GM12878 (cell line): ENCODE measurements around the gene TAPT1. TPM values are rescaled to one million over a fixed set of nuclear protein-coding genes. Genes with fewer than 3 reads are reported as not detected.

Source experiments
- ATAC-seq: fragments of 200-7000 bp; cut with Tn5 transposase; 3 replicates; pipeline ENCODE4 v1.9.1; 2020; ENCODE audit warnings: mild to moderate bottlenecking, moderate library complexity
- BruUV-seq: library from RNA; stranded (reverse); fragments of 400-500 nt; replicated peaks from 2 replicates; lab custom pipeline; 2021; lab: Mats Ljungman, UMichigan
- CTCF ChIA-PET: fragments of 300-600 bp; sonication (Branson Sonifier 250); formaldehyde crosslinking; extraction: SDS; loops from one replicate; lab custom pipeline; 2021; ENCODE audit warnings: inconsistent platforms; lab: Yijun Ruan, JAX
- POLR2A ChIA-PET: fragments of 350-600 bp; formaldehyde crosslinking; extraction: SDS; loops from one replicate; lab custom pipeline; 2021; ENCODE audit warnings: inconsistent platforms; lab: Charles Lee
- RAD21 ChIA-PET: fragments of 300-600 bp; sonication (Branson Sonifier 250); formaldehyde crosslinking; loops from one replicate; lab custom pipeline; 2023; ENCODE audit warnings: antibody characterized with exemption; ENCODE audit not compliant: unreplicated experiment; lab: Charles Lee
- SMC1A ChIA-PET: fragments of 300-600 bp; sonication (Branson Sonifier 250); formaldehyde crosslinking; loops from one replicate; lab custom pipeline; 2023; ENCODE audit not compliant: unreplicated experiment, uncharacterized antibody; lab: Charles Lee
- DNase-seq: peaks from one replicate; pipeline ENCODE4 v3.0.0-alpha.2; 2011; ENCODE audit warnings: low read depth, low spot score
- FAIRE-seq: peaks from 3 replicates; lab custom pipeline; 2011; peaks lifted over from hg19 to GRCh38; lab: Jason Lieb, UNC
- H2AFZ ChIP-seq: 2 replicates; pipeline ENCODE4 v1.6.0; 2011; ENCODE audit warnings: low read depth, low read length, control low read depth; ENCODE audit not compliant: control insufficient read depth
- H3K27ac ChIP-seq: 2 replicates; pipeline ENCODE4 v1.5.1; 2011; ENCODE audit warnings: control low read depth; ENCODE audit not compliant: control insufficient read depth, insufficient read depth
- H3K27me3 ChIP-seq, 2 experiments: replicated peaks in 1 of 2; 2 replicates each; pipeline versions ENCODE4 v1.6.0 to v1.6.1; 2011; ENCODE audit warnings: low read length in 1 of 2; ENCODE audit not compliant: control insufficient read depth in 2 of 2, insufficient read depth in 2 of 2
- H3K36me3 ChIP-seq, 2 experiments: 2 replicates each; pipeline ENCODE4 v1.5.1; 2011; ENCODE audit warnings: low read length in 1 of 2; ENCODE audit not compliant: control insufficient read depth in 2 of 2, insufficient read depth in 2 of 2
- H3K4me1 ChIP-seq: 2 replicates; pipeline ENCODE4 v1.6.1; 2011; ENCODE audit warnings: mild to moderate bottlenecking, low read length, moderate library complexity, mixed read lengths; ENCODE audit not compliant: control insufficient read depth, insufficient read depth
- H3K4me2 ChIP-seq: 2 replicates; pipeline ENCODE4 v1.6.0; 2011; ENCODE audit warnings: control low read depth; ENCODE audit not compliant: control insufficient read depth, insufficient read depth
- H3K4me3 ChIP-seq: fragments of 200-600 bp; sonication (generic); 2 replicates; pipeline ENCODE4 v1.5.1; 2016
- H3K79me2 ChIP-seq: 2 replicates; pipeline ENCODE4 v1.6.0; 2011; ENCODE audit warnings: low read length; ENCODE audit not compliant: control insufficient read depth, insufficient read depth
- H3K9ac ChIP-seq: 2 replicates; pipeline ENCODE4 v1.8.0; 2011; ENCODE audit warnings: low read length, control low read depth, mixed read lengths; ENCODE audit not compliant: control insufficient read depth, insufficient read depth
- H3K9me3 ChIP-seq: replicated peaks from 3 replicates; pipeline ENCODE4 v1.5.1; 2011; ENCODE audit warnings: mild to moderate bottlenecking, low read length; ENCODE audit not compliant: control insufficient read depth, insufficient read depth
- H4K20me1 ChIP-seq: 2 replicates; pipeline ENCODE4 v1.6.0; 2011; ENCODE audit not compliant: control insufficient read depth, insufficient read depth
- CHD4 ChIP-seq: fragments of 200-600 bp; sonication (generic); IDR thresholded peaks from 2 replicates; pipeline ENCODE4 v1.6.1; 2016; ENCODE audit warnings: mild to moderate bottlenecking
- HDGF ChIP-seq: fragments of 450-650 bp; IDR thresholded peaks from 2 replicates; pipeline ENCODE4 v1.6.1; 2016; ENCODE audit warnings: antibody characterized with exemption
- NR2C2 ChIP-seq: IDR thresholded peaks from 2 replicates; pipeline ENCODE4 v1.6.1; 2011; ENCODE audit warnings: borderline replicate concordance, low read depth; ENCODE audit not compliant: control insufficient read depth, insufficient read length
- POLR2A ChIP-seq: IDR thresholded peaks from 2 replicates; pipeline ENCODE4 v1.6.1; 2011; ENCODE audit warnings: low read depth, mild to moderate bottlenecking, low read length
- RELA ChIP-seq: fragments of 450-650 bp; IDR thresholded peaks from 2 replicates; pipeline ENCODE4 v1.8.0; 2014; ENCODE audit warnings: borderline replicate concordance; ENCODE audit not compliant: partially characterized antibody
- SMAD1 ChIP-seq: fragments of 450-650 bp; IDR thresholded peaks from 2 replicates; pipeline ENCODE4 v1.6.1; 2018; ENCODE audit warnings: mild to moderate bottlenecking, low read depth; ENCODE audit not compliant: partially characterized antibody
- WGBS: methylation state at CpG from one replicate; pipeline ENCODE4 v1.1.6; 2016; ENCODE audit warnings: low lambda C conversion rate; ENCODE audit not compliant: insufficient replicate concordance, insufficient coverage; ENCODE audit errors: missing lambda C conversion rate; 5-methylcytosine and 5-hydroxymethylcytosine counted together
- in situ Hi-C: fragments of 300-500 bp; cut with MboI; formaldehyde crosslinking; loops from 9 replicates; pipeline ENCODE4 v1.14.3; 2018; ENCODE audit warnings: mixed read lengths
- intact Hi-C: fragments of 100-400 bp; cut with micrococcal nuclease; formaldehyde crosslinking; loops from one replicate; pipeline ENCODE4 v1.14.2; 2022; ENCODE audit not compliant: unreplicated experiment
- polyA plus RNA-seq, 11 experiments: library from polyadenylated mRNA; depleted of rRNA in 4 of 11; unstranded in 6 of 11; stranded (reverse) in 5 of 11; fragments of >200 nt; fragmentation: Nextera tagmentation in 4 of 11; fragmentation: Illumina TruSeq in 1 of 11; extraction: Ambion mirVana in 4 of 11; extraction: Trizol in 1 of 11; gene quantifications; 1 replicate in 1 of 11; 2 replicates in 10 of 11; pipeline versions ENCODE4 v1.2.1 to v1.2.3, GENCODE V29; 2011 to 2016; ENCODE audit warnings: inconsistent platforms in 2 of 11, missing spikeins in 2 of 11, low read depth in 1 of 11
- total RNA-seq, 4 experiments: library from RNA; depleted of rRNA in 3 of 4; stranded (reverse); fragments of >200 nt in 3 of 4; fragmentation: Illumina TruSeq in 1 of 4; extraction: Trizol in 1 of 4; gene quantifications; 2 replicates each; pipeline versions ENCODE4 v1.2.1 to v1.2.3, GENCODE V29; 2013 to 2021
- TF ChIP-seq, protein P1 (sequence below): fragments of 450-650 bp; IDR thresholded peaks from 2 replicates; pipeline ENCODE4 v1.6.1; 2018; ENCODE audit warnings: borderline replicate concordance, mild to moderate bottlenecking; ENCODE audit not compliant: partially characterized antibody
- TF ChIP-seq, protein P2 (sequence below): IDR thresholded peaks from 2 replicates; pipeline ENCODE4 v1.6.1; 2011; ENCODE audit warnings: mild to moderate bottlenecking, low read depth, low read length, moderate library complexity; ENCODE audit not compliant: insufficient replicate concordance

Gene TAPT1
- total and polyA plus RNA-seq, 10 of the 15 experiments (the other 5 are each of a cell fraction or from before 2014, with no cell fraction given), result 0.91 to 23.3 (median 9.5) TPM

DNA sequence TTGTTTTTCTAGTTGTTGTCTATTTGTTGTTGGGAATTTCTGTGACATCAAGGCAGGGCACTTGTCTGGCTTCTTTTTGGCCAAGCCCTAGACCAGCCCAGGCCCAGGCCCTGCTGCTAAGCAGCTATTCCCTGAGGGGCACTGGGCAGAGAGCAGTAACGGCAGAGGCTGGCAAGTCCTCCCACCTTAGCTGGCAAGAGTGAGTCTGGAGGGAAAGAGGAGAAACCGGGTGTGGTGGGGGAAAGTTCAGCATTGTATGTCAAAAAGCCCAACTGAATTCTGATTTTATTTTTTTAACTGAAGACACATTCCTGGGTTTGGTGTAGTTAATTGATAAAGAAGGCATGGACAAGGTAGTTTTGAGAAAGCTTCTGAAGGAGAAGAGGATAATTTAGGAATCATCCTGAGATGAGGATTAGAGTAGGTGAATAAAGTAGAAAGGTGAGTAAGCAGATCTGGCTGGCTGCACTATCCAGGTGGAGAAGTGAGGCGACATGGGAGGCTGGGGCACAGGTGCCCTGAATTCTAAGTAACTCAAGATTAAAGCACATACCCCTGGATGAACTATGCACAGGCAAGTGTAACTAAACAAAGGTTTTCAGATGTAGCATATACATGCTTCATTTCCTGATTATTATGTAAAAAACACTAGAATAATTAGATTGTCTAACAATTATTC is 57.4 kb downstream of the TAPT1 start:
- ChIA-PET RAD21 (no interaction called here), CTCF (no interaction called here), POLR2A (interaction anchor here (0.5 kb wide), 1 partner anchor 143 kb away, joined by 3 read pairs; no protein-coding TSS in a partner anchor), SMC1A (interaction anchor here (0.7 kb wide), 1 partner anchor 13 kb away, joined by 3 read pairs; no protein-coding TSS in a partner anchor)
- peaks cover 2 to 16% of the 10 kb centered on the region in 2 experiments for H3K36me3 ChIP-seq
- no peaks in the 10 kb centered on the region for H3K9me3 ChIP-seq
- H3K4me1 ChIP-seq, result no peaks in the 10 kb centered on the region
- no peak overlapping the region for H3K27ac ChIP-seq
- BruUV-seq, result no TSS peak
- H3K4me3 ChIP-seq, result no peak overlapping the region
- no peaks in the 10 kb centered on the region for H3K79me2 ChIP-seq
- no peak overlapping the region for H3K9ac ChIP-seq
- ATAC-seq (no peak), DNase-seq (no peak), FAIRE-seq (no peak)
- 80% methylated on average over 3 of the region's 3 CpGs for WGBS
- H3K4me2 ChIP-seq, result no peak overlapping the region
- H3K27me3 ChIP-seq, result no peaks in the 10 kb centered on the region
- H4K20me1 ChIP-seq, result no peaks in the 10 kb centered on the region
- TF ChIP-seq NR2C2, result no peak
- no peak for TF ChIP-seq RELA
- no peak for TF ChIP-seq SMAD1
- no peak for TF ChIP-seq POLR2A
- TF ChIP-seq CHD4, result no peak
- no peak for TF ChIP-seq HDGF
- TF ChIP-seq, protein P1, sequence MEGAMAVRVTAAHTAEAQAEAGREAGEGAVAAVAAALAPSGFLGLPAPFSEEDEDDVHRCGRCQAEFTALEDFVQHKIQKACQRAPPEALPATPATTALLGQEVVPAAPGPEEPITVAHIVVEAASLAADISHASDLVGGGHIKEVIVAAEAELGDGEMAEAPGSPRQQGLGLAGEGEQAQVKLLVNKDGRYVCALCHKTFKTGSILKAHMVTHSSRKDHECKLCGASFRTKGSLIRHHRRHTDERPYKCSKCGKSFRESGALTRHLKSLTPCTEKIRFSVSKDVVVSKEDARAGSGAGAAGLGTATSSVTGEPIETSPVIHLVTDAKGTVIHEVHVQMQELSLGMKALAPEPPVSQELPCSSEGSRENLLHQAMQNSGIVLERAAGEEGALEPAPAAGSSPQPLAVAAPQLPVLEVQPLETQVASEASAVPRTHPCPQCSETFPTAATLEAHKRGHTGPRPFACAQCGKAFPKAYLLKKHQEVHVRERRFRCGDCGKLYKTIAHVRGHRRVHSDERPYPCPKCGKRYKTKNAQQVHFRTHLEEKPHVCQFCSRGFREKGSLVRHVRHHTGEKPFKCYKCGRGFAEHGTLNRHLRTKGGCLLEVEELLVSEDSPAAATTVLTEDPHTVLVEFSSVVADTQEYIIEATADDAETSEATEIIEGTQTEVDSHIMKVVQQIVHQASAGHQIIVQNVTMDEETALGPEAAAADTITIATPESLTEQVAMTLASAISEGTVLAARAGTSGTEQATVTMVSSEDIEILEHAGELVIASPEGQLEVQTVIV, result no peak
- TF ChIP-seq, protein P2, sequence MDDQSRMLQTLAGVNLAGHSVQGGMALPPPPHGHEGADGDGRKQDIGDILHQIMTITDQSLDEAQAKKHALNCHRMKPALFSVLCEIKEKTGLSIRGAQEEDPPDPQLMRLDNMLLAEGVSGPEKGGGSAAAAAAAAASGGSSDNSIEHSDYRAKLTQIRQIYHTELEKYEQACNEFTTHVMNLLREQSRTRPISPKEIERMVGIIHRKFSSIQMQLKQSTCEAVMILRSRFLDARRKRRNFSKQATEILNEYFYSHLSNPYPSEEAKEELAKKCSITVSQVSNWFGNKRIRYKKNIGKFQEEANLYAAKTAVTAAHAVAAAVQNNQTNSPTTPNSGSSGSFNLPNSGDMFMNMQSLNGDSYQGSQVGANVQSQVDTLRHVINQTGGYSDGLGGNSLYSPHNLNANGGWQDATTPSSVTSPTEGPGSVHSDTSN, result no peak
- intact Hi-C loops (no loop called here), in situ Hi-C loops (no loop called here)
- H2AFZ ChIP-seq, result no peak overlapping the region
